NCI-H345 (cell line): Measurements from ENCODE around the gene GFM1.

Source experiments
- DNase-seq: peaks from one replicate; lab custom pipeline; 2025; lab: John Stamatoyannopoulos, UW

Gene GFM1

GRCh38 chr3:158644345-158644908 lies at the start of gene GFM1:
Gene GFM1, plus strand, starts transcription at chr3:158644527. Its CDS starts 108 bp downstream, at chr3:158644635.
- DNase-seq: peak; percentile 91

GRCh38 chr3:158600787-158601186 lies 43.5 kb upstream of the GFM1 start:
- DNase-seq: no peak

DNA sequence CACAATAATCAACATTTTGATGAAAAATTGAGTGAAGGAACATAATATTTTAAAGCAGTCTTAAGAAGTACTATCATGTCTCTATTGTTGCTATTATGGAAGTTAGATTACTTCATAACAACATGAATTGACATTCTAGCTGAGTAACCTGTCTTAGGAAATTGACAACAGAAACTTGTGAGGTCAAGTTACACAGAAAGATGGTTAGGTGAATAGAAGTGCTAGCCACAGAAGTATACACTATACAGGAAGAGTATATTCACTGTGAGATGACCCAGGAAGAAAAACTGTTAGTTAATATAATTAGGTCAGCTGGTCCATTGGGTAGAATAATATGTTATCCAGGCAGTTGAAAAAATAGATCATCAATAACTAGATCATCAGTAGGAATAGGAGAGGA lies 42.1 kb upstream of the GFM1 start:
- no peak for DNase-seq

- no peak for DNase-seq
Observed at GRCh38 chr3:158617982-158618875, 26.1 kb upstream of the GFM1 start.

DNA sequence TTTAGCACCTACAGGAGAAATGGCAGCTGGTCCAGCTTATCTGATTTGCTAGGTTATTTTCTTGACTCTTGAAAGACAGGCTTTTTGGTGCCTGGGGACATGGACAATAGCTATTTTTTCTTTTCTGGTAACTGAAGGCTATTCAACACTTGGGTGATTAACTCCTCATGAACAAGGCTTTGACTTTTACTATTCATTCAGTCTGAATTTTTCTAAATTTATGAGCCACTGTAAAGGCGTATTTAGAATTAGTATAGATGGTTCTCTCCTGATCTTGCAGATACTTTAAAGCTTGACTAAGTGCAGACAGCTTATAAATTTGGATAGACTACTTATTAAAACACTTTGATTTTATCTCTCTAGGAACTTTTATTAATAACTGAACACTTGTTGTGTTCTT lies 18.4 kb upstream of the GFM1 start:
- DNase-seq: no peak

GRCh38 chr3:158631981-158632380 lies 12.3 kb upstream of the GFM1 start:
- DNase-seq: no peak

DNA sequence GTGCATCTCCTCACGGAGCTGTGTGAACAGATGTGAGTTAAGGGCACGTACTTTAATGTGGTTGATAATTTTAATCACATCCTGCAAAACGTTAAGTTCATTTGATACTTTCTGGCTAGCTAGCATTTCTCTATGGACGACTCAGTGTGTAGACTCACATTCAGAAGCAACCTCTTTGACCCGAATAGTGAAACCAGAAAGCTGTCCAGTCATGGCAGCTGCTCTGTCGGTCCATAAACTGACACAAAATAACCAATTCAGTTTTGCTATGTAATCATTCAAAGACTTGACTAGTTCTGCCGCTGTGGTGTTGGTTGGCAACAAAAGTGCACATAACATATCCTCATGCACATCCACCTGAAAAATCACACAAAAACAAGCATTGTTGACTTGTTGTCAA lies 3.7 kb upstream of the GFM1 start:
- no peak for DNase-seq

GRCh38 chr3:158642005-158642404 lies 2.3 kb upstream of the GFM1 start:
- no peak for DNase-seq

DNA sequence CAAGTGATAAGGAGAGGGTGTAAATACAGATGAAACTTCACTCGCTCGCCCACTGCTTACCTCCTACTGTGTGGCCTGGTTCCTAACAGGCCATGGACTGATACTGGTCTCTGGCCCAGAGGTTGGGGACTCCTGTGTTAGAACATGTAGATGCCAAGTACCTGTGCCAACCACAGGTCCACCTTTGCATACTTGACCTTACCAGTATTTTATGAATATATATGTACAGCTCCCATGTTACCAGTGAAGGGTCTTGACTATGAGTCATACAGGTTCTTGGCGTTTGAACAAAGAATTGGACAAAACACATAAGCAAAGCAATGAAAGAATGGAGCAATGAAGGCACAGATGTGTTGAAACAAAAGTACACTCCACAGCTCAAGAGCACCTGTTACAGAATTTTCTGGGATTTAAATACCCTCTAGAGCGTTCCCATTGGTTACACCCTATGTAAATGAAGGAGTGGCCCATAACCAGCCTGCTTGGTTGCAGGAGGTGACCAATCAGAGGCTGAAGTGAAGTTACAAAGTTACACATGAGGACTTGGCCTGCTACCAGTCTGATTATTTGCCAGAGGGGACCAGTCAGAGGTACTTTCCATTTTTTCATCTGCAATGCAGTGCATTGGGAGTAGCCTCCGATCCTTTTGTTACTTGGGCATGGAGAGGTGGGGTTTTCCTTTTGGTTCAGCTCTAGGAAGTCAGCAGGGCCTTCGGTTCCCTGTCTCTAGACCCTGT lies 1.7 kb upstream of the GFM1 start:
- DNase-seq: no peak

DNA sequence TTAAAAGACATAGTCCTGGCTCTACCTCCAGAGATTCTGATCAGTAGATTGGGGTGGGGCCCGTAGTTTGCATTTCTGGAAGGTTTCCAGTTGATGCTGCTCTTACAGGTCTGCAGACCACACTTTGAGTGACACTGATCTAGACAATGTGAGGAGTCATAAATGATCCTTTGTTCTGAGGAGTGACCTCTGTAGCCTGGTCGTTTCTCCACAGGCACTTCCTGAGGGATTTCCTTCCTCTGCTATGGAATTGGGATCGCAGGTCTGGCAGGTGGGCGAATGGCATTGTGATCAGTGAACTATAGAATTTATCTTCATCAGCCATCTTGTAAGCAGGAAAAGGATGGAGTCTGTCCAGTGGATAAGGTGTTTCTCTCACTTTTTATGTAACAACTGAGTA lies 5.5 kb downstream of the GFM1 start:
- DNase-seq: no peak

- no peak for DNase-seq
Observed at GRCh38 chr3:158651192-158651591, 6.9 kb downstream of the GFM1 start.

DNA sequence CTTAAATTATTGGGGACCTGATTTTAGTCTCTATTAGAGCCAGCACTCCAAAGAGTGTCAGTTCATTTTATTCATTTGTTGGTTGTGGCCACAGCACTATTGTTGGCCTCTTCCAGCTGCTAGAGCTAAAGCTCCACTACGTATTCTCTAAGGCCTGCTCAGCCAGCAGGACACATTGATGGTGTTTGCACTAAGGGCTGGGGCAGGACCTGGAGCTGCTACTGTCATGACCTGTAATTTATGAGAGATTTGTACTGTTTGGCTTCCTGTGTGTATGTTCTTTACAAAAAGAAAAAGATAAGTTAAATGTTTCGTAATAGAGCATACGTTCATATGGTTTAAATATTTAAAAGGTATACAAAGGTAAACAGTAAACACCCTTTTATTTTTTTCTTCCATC lies 8.1 kb downstream of the GFM1 start:
- no peak for DNase-seq

- DNase-seq: no peak
Observed at GRCh38 chr3:158658889-158659288, 14.6 kb downstream of the GFM1 start.

- peak; percentile 11 for DNase-seq
Observed at GRCh38 chr3:158659454-158660237, 15.3 kb downstream of the GFM1 start.

DNA sequence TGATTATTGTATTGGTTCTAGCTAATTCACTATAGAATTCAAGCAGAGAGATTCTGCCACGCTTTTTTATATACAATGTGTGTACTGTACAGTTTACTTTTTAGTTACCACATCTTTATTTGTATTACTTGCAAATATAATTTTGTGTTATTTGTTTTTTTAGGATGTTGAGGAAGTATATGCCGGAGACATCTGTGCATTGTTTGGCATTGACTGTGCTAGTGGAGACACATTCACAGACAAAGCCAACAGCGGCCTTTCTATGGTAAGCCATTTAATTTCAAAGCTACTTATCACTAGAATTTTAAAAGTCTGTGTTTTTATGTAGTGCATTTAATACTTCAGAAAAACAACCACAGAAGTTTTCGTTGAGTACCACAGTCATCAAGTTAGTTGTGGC lies 16.4 kb downstream of the GFM1 start:
- DNase-seq: no peak

DNA sequence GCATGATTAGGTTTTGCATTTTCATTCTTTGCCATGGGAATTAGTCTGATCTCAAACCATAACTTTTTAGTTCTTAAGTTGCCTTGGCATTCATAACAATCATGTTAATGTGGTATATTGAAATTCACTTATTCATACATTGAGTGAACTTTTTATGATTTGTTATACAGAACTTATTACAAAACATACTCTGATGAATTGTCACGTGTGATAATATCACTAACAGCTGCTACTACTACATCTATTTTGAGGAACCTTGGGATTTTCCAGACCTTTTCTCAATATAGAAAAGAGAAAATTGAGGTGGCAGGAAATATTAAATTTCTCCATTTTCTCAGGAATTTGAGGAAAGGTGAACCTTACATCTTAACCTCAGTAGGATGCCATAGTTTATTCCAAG lies 18.9 kb downstream of the GFM1 start:
- no peak for DNase-seq

GRCh38 chr3:158663832-158664231 lies 19.5 kb downstream of the GFM1 start:
- no peak for DNase-seq

DNA sequence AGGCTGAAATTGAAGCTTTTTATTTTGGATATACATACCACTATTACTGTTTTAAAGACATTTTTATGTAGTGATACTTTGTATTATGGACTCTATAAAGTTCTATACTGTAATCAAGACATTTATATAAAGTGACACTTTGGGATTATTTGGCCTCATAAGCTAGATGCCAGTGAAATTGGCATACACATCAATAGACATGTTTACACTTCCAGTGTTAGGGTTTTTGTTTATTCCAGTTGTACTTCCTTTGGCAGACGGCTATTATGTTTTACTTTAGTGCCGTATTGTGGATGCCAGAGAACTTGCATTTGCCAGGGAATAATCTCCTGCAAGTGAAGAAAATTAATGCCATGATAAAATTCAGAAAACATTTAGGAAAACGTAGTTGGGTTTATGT lies 22.1 kb downstream of the GFM1 start:
- DNase-seq: no peak

DNA sequence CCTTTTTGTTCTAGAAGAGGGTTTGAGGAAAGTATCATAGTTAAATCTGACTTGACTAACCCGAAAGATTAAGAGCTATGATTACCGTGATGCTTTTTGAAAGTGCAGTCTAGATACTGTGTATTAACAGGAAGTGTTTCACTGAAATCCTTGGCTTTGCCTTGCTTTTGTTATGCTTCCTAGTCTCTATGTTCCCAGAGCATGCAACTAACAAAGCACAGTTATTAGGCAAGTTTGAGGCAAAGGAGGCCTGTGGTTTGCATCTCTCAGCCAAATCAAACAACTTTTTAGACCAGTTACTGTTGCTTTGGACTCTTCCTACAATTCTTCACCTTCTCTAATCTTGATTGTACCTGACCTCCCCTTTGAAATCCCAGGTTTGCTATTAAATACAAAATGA lies 24.2 kb downstream of the GFM1 start:
- DNase-seq: no peak

- no peak for DNase-seq
Observed at GRCh38 chr3:158671821-158672214, 27.5 kb downstream of the GFM1 start.

DNA sequence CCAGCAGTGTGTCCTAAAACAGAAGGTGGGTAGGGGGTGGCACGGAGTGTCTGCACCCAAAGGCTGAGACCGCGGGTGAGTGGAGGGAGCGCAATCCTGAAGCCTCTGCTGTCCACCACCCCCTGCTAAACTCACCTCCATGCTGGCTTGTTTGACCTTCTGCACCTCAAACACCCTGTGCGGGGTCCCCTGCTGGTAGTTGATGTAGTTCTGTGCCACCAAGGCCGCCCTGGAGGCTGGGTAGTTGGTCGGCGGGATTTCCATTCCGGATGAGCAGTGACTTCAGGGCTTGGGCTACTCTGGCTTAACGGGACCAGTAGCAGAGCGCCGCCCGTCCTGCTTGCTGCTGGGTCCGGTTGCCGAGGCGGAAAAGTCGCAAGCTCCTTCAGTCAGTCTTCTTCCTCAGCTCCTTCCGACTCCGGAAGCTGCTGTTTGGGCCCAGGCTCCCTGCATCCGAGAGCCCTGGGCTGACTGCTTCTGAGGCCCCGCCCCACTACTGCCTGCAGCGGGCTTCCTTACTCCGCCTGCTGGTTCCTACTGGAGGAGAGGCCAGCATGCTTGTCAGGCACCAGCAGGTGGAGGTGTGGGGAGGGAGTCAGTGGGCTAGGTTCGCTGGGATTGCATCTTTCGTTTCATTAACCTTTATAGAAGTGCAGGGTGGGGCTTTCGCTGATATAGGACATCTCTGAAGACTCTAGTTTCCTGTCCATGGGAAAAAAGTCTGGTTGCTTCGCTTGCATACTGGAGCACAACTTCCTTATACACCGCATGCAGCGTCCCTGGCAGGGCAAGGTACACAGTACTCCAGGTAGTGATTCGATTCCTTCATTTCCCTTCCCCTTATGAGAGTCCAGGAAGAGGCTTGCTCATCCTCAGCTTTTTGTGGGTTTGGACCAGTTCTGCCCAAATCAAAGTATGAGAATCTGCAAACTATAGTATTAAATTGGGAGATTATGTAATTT lies 28.2 kb downstream of the GFM1 start, which contains the start of gene LXN:
TSS of gene LXN (minus strand) at position 434 of the 962 bp plus-strand sequence. CDS start at position 264, 170 bp downstream.
- DNase-seq: no peak
